Measurements from ENCODE around the gene IKBKG.
A peak's percentile ranks its signal among the peaks of the same experiment; 100 is the strongest.

The IKBKG gene

DNA sequence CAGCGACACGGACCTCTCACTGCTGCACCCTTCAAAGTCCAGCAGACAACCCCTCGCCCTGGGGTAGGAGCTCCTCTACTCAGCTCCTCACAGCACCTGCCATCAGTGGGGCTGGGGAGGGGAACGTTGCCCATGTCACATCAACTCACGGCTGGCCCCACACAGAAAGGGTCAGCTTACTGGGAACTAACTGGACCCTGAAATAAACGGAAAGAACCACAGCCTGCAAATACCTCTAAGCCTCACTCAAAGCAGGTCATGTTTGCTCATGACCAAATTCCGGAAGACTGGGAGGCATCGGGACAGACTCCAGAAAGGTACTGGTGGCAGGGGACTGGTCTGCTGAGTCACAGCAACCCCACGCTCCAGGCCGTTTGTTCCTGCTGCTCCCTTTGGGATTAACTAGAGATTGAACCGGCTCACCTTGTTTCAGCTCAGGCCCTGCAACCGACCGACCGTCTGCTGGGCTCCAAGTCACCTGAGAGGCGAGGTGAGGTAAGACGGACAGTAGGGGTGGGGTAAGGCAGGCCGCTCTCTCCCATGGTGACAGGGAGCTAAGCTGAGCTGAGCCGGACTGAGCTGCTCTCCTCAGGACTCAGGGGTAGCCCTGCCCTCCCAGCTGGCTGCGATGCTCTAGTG, 6.4 kb upstream of the IKBKG start:
- DNase-seq (ENCODE audit: low spot score), result no peak
- peak overlapping the region; percentile 86 to 91 for H3K27ac ChIP-seq
- no peak overlapping the region for H3K4me3 ChIP-seq
- TF ChIP-seq, protein P1, sequence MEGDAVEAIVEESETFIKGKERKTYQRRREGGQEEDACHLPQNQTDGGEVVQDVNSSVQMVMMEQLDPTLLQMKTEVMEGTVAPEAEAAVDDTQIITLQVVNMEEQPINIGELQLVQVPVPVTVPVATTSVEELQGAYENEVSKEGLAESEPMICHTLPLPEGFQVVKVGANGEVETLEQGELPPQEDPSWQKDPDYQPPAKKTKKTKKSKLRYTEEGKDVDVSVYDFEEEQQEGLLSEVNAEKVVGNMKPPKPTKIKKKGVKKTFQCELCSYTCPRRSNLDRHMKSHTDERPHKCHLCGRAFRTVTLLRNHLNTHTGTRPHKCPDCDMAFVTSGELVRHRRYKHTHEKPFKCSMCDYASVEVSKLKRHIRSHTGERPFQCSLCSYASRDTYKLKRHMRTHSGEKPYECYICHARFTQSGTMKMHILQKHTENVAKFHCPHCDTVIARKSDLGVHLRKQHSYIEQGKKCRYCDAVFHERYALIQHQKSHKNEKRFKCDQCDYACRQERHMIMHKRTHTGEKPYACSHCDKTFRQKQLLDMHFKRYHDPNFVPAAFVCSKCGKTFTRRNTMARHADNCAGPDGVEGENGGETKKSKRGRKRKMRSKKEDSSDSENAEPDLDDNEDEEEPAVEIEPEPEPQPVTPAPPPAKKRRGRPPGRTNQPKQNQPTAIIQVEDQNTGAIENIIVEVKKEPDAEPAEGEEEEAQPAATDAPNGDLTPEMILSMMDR (IDR thresholded peaks at IDR 0.05), result no peak

GRCh38 chrX:154541589-154541895, 5.9 kb upstream of the IKBKG start:
- TF ChIP-seq, protein P1 (IDR thresholded peaks at IDR 0.05), result no peak
- Histone ChIP-seq H3K4me3 (peak overlapping the region; percentile 33), H3K27ac (peak overlapping the region; percentile 86 to 91)
- no peak for DNase-seq (ENCODE audit: low spot score)

DNA sequence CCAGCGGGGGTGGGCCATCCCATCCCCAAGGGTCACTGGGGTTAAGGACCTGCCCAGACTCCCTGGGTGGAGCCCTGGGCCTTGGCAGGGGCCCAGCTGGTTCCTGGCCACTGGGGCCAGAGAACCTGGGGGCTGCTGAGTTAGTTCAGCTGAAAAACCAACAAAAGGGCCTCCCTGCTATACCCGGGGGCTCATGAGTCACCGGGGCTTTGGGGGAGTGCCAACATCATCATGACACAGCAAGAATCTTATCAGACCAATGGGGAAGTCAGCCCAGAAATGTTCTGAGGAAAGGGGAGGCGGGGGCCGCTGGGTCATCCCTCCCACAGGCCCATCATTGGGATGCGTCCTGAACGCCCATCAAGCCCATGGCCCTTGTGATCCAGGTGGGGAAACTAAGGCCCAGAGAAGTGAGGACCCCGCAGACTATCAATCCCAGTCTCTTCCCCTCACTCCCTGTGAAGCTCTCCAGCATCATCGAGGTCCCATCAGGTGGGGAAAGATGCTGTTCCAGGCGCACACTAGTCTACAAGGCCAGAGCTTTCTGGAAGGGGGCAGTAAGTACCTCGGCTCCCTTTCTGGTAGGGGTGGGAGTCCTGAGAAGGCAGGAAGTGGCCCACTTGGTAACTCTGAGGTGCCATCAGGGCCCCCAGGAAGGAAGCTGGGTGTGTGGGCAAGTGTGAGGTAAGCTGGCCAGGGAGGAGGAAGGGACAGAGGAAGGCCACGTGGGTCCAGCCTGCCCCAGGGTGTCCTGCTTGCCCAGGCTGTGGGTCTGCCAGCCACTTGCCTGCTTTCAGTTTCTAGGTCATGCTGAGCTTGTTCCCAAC, 5.3 kb upstream of the IKBKG start:
- H3K4me3 ChIP-seq, result peak overlapping the region; percentile 33
- TF ChIP-seq, protein P1 (IDR thresholded peaks at IDR 0.05), result no peak
- DNase-seq (ENCODE audit: low spot score), result peak; percentile 93
- peak overlapping the region; percentile 86 to 91 for H3K27ac ChIP-seq

DNA sequence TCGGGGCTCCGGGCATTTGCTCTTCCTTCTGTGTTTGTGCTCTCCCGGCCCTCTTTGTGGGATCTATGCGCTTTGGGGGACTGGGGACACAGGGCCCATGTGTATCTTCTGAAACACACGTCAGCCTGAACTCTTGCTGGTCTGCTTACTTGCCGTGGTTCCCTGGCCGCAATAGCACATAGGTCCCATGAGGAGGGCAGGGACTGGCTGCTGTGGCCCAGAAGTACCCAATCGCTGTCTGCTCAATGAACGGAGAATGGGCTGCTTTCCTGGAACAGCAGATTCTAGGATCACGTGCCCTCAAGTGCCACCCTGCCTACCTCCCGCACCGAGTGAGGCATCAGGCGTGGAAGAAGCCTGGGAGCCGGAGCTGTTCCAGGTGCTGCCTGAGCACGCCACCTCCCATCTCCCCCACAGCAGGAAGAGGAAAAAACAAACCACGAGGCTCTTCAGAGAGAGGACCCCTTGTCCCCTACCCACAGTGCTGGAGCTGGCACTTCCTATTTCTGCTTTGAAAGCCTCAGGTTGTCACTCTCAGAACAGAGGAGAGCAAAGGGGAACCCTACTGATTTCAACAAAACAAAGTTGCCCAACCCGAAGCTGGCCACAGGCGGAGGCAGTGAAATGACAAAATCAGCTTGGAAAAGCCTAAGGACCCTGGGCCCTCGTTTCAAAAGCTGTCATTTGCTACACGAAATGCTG, 4.5 kb upstream of the IKBKG start:
- Histone ChIP-seq H3K4me3 (peak overlapping the region; percentile 33), H3K27ac (peak overlapping the region; percentile 86 to 91)
- TF ChIP-seq, protein P1 (IDR thresholded peaks at IDR 0.05), result no peak
- no peak for DNase-seq (ENCODE audit: low spot score)

DNA sequence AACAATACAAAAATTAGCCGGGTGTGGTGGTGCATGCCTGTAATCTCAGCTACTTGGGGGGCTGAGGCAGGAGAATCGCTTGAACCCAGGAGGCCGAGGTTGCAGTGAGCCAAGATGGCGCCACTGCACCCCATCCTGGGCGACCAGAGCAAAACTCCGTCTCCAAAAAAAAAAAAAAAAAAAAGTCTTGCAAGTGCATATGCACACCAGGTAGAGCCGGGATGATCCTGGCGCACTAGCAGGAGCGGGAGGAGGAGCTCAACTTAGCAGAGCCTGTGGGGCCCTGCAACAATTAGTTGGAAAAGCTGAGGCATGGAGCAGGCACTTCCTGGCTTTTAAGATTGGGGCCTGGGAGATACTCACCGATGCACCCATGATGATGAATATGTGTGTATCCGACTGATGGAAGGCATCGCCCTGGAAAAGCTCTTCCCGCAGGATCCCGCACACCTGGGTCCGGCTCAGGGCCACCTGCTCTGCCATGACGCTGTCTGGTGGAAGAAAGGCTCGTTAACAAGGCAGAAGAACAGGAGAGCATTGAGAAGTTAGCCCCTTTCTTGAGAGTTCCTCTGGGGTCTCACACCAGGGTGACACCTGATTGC, 1.6 kb upstream of the IKBKG start:
- TF ChIP-seq, protein P1 (IDR thresholded peaks at IDR 0.05), result no peak
- peak overlapping the region in 1 of 2 donors; percentile 96 for H3K27ac ChIP-seq

DNA sequence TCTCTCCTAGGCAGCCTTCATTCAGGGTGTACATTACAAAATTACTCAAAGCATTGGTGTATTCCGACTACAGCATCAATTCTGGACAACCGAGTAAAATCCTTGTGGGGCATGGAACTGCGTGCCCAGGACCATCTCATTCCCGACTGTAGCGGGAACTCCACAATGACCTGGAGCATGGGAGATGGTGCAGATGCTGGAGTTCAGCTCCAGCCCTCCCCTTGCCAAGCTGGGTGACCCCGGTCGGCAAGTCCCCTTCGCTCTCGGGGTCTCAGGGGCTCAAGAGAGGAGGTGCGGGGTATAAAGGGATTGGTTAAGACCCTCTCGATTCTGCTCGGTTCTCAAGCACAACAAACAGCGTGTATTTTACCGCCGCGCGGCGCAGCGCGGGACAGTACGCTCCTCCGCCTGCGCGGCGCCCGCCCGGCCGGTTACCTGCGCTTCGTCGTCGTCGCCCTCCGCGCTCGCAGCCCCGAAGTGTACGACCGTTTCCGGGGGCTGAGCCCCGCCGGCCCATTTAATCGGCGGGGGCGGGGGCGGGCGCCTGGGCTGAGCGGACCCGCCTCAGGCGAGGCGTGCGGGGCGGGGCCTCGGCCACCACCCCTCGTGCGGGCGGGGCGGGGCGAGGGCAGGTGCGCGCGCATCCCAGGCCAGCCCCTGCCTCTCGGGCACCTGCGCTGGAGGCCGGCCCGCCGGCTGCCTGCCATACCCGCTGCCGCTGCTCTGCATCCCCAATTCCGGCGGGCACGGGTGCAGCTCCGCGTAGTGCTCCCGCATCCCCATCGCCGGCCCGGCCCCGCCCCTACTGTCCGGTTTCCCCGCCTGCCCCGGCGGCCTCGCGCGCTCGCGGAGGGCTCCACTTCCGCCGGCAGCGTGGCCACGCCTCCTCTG, 821 bp upstream of the IKBKG start, which contains the start of gene G6PD:
Gene G6PD (minus strand): TSS at position 493 of the 891 bp plus-strand sequence. CDS start 691 bp downstream, outside the sequence.
- Histone ChIP-seq H3K4me3 (peak within 1 kb of the TSS; percentile 87), H3K27ac (peak within 1 kb of the TSS; percentile 65 to 96)
- DNase-seq (ENCODE audit: low spot score), result no peak
- TF ChIP-seq, protein P1 (IDR thresholded peaks at IDR 0.05), result no peak

More for the DNA sequence above, 1.6 kb upstream of the IKBKG start:
- peak overlapping the region; percentile 87 for H3K4me3 ChIP-seq
- DNase-seq (ENCODE audit: low spot score), result no peak
